Sigmoid colon (tissue), 7 donors: Measurements from ENCODE around the gene ABLIM2. TPM values are rescaled to one million over a fixed set of nuclear protein-coding genes. Genes with fewer than 3 reads are reported as not detected.

ENCODE experiments used
- DNase-seq: peaks from one replicate; pipeline ENCODE4 v3.0.0-alpha.2; 2019
- H3K27ac ChIP-seq, 4 donors: fragments of 200-600 bp; sonication (generic); one replicate each; pipeline ENCODE4 v1.5.1; 2016 to 2019; ENCODE audit warnings: mild to moderate bottlenecking in 1 of 4
- H3K27me3 ChIP-seq, 3 donors: fragments of 200-600 bp; sonication (generic); one replicate each; pipeline ENCODE4 v1.5.1; 2019; ENCODE audit warnings: mild to moderate bottlenecking in 1 of 3
- H3K36me3 ChIP-seq, 4 donors: fragments of 200-600 bp; sonication (generic); one replicate each; pipeline ENCODE4 v1.5.1; 2016 to 2019
- H3K4me1 ChIP-seq, 4 donors: fragments of 200-600 bp; sonication (generic); one replicate each; pipeline ENCODE4 v1.5.1; 2017 to 2019
- H3K4me3 ChIP-seq, 4 donors: fragments of 200-600 bp; sonication (generic); one replicate each; pipeline ENCODE4 v1.5.1; 2017 to 2019; ENCODE audit warnings: mild to moderate bottlenecking in 2 of 4, moderate library complexity in 1 of 4
- H3K9me3 ChIP-seq, 4 donors: fragments of 200-600 bp in 3 of 4; sonication (generic) in 3 of 4; one replicate each; pipeline versions ENCODE4 v1.5.1 to v1.6.1; 2013 to 2019
- EP300 ChIP-seq, 4 donors: sonication (generic); formaldehyde crosslinking; IDR thresholded peaks; one replicate each; pipeline ENCODE4 v1.6.1; 2017; ENCODE audit warnings: antibody characterized with exemption in 4 of 4
- POLR2A ChIP-seq, 2 donors: fragments of 450-650 bp; IDR thresholded peaks; one replicate each; pipeline ENCODE4 v1.6.1; 2016; ENCODE audit warnings: antibody characterized with exemption in 2 of 2, mild to moderate bottlenecking in 2 of 2, moderate library complexity in 2 of 2
- POLR2AphosphoS5 ChIP-seq, 4 donors: sonication (generic); formaldehyde crosslinking; IDR thresholded peaks; one replicate each; pipeline ENCODE4 v1.6.1; 2017; ENCODE audit warnings: antibody characterized with exemption in 4 of 4
- WGBS, 2 donors: extraction: QIAGEN DNeasy Blood & Tissue Kit; methylation state at CpG; one replicate each; pipeline ENCODE4 v1.1.7; 2013; 5-methylcytosine and 5-hydroxymethylcytosine counted together
- intact Hi-C: fragments of 100-400 bp; cut with DNase I; formaldehyde crosslinking; loops from one replicate; pipeline ENCODE4 v1.15.1; 2023
- polyA plus RNA-seq, 3 donors: library from polyadenylated mRNA; stranded (reverse); fragments of 200-250 nt; gene quantifications; one replicate each; pipeline ENCODE4 v1.2.3, GENCODE V29; 2013
- total RNA-seq, 4 donors: library from RNA; depleted of rRNA; stranded (reverse); fragments of >200 nt; gene quantifications; one replicate each; pipeline ENCODE4 v1.1.0, GENCODE V29; 2016
- TF ChIP-seq, protein P1 (sequence below), 4 experiments: fragments of 450-650 bp in 3 of 4; fragments of 200-600 bp in 1 of 4; IDR thresholded peaks; one replicate each; pipeline ENCODE4 v1.5.1; 2016 to 2019; ENCODE audit warnings: antibody characterized with exemption in 4 of 4, mild to moderate bottlenecking in 3 of 4, moderate library complexity in 2 of 4
- donor health status: healthy with polysubstance abuse.
- donor health status: Bipolar disorder and iron deficiency.
- donor health status: healthy.

ABLIM2 gene
- total and polyA plus RNA-seq, 7 donors = 3.1 to 15.0 (median 7.4) TPM

DNA sequence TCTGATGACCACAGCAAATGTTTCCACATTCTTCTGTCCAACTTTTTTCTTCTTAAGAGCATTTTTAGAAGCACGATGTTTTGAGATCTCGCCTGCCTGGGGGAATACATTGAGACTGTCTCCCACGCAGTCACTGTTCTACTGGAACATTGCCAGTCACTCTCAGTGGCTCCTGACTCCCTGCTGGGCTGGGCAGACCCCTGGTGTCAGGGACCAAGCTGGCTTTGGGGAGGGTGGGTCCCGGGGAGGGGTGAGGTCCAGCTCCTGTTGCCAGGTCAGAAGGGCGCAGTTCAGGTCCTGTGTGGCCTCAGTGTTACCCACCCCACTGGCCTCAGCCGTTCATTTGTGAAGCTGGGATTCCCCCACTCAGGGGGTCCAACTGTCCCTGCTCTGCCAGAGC, 18.9 kb upstream of the ABLIM2 start:
- Histone ChIP-seq H3K4me3 (no peak overlapping the region), H3K9me3 (no peaks in the 10 kb centered on the region), H3K27me3 (no peaks in the 10 kb centered on the region), H3K4me1 (no peaks in the 10 kb centered on the region), H3K27ac (no peak overlapping the region), H3K36me3 (no peaks in the 10 kb centered on the region)
- intact Hi-C loops = no loop called here
- 77 to 78% methylated on average over 6 of the region's 6 CpGs for WGBS, 2 donors
- TF ChIP-seq EP300 (IDR thresholded peaks at IDR 0.05) (no peak), POLR2AphosphoS5 (IDR thresholded peaks at IDR 0.05) (no peak), POLR2A (IDR thresholded peaks at IDR 0.05) (no peak)
- TF ChIP-seq, protein P1, sequence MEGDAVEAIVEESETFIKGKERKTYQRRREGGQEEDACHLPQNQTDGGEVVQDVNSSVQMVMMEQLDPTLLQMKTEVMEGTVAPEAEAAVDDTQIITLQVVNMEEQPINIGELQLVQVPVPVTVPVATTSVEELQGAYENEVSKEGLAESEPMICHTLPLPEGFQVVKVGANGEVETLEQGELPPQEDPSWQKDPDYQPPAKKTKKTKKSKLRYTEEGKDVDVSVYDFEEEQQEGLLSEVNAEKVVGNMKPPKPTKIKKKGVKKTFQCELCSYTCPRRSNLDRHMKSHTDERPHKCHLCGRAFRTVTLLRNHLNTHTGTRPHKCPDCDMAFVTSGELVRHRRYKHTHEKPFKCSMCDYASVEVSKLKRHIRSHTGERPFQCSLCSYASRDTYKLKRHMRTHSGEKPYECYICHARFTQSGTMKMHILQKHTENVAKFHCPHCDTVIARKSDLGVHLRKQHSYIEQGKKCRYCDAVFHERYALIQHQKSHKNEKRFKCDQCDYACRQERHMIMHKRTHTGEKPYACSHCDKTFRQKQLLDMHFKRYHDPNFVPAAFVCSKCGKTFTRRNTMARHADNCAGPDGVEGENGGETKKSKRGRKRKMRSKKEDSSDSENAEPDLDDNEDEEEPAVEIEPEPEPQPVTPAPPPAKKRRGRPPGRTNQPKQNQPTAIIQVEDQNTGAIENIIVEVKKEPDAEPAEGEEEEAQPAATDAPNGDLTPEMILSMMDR (IDR thresholded peaks at IDR 0.05) = no peak
- DNase-seq = no peak

- TF ChIP-seq POLR2A (IDR thresholded peaks at IDR 0.05) = no peak
- TF ChIP-seq, protein P1 (IDR thresholded peaks at IDR 0.05) = peak in 3 of 4 experiments; percentile 54 to 70 (median 65)
- intact Hi-C loops = no loop called here
- no peaks in the 10 kb centered on the region for H3K9me3 ChIP-seq
- 27 to 37% methylated on average over 17 of the region's 17 CpGs for WGBS, 2 donors
- H3K27ac ChIP-seq = no peak overlapping the region
- H3K4me1 ChIP-seq = no peaks in the 10 kb centered on the region
- no peaks in the 10 kb centered on the region for H3K36me3 ChIP-seq
- no peak overlapping the region for H3K4me3 ChIP-seq
- DNase-seq = no peak
- H3K27me3 ChIP-seq = peaks cover 0 to 2% (median 0%) of the 10 kb centered on the region in 3 donors
Observed at GRCh38 chr4:8176547-8177399, 18.2 kb upstream of the ABLIM2 start.

GRCh38 chr4:8175686-8176085, 17.1 kb upstream of the ABLIM2 start:
- H3K36me3 ChIP-seq = no peaks in the 10 kb centered on the region
- no peaks in the 10 kb centered on the region for H3K4me1 ChIP-seq
- H3K9me3 ChIP-seq = no peaks in the 10 kb centered on the region
- intact Hi-C loops = no loop called here
- no peak for TF ChIP-seq EP300 (IDR thresholded peaks at IDR 0.05)
- TF ChIP-seq, protein P1 (IDR thresholded peaks at IDR 0.05) = no peak
- no peak for DNase-seq
- no peak overlapping the region for H3K27ac ChIP-seq
- WGBS, 2 donors = 68 to 80% methylated on average over 6 of the region's 6 CpGs
- no peak overlapping the region for H3K4me3 ChIP-seq
- peaks cover 0 to 8% (median 0%) of the 10 kb centered on the region in 3 donors for H3K27me3 ChIP-seq

DNA sequence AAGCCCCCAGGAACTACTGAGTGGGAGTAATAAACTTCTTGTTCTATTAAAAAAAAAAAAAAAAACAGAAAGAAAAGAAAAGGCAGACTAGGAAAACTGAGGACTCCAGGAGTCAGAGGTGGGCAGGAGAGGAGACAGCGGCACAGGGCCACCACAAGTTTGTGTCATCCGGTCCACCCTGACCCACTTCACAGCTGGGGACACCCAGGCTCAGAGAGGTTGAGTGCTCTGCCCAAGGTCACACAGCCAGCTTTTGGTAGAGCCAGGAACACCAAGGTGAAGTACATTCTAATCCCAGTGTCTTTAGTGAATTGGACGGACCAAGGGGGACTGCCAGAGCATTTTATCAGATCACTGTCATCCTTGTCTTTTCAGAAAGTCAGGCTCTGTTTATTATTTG, 16.4 kb upstream of the ABLIM2 start:
- Histone ChIP-seq H3K27ac (no peak overlapping the region), H3K9me3 (no peaks in the 10 kb centered on the region), H3K27me3 (peaks cover 0 to 8% (median 0%) of the 10 kb centered on the region in 3 donors), H3K36me3 (no peaks in the 10 kb centered on the region), H3K4me3 (no peak overlapping the region), H3K4me1 (no peaks in the 10 kb centered on the region)
- intact Hi-C loops = no loop called here
- TF ChIP-seq EP300 (IDR thresholded peaks at IDR 0.05) = no peak
- no peak for TF ChIP-seq POLR2AphosphoS5 (IDR thresholded peaks at IDR 0.05)
- TF ChIP-seq, protein P1 (IDR thresholded peaks at IDR 0.05) = no peak
- no peak for TF ChIP-seq POLR2A (IDR thresholded peaks at IDR 0.05)
- 92 to 95% methylated on average over 3 of the region's 3 CpGs for WGBS, 2 donors
- DNase-seq = no peak
